ENCODE results near the gene BGN.

BGN gene

DNA sequence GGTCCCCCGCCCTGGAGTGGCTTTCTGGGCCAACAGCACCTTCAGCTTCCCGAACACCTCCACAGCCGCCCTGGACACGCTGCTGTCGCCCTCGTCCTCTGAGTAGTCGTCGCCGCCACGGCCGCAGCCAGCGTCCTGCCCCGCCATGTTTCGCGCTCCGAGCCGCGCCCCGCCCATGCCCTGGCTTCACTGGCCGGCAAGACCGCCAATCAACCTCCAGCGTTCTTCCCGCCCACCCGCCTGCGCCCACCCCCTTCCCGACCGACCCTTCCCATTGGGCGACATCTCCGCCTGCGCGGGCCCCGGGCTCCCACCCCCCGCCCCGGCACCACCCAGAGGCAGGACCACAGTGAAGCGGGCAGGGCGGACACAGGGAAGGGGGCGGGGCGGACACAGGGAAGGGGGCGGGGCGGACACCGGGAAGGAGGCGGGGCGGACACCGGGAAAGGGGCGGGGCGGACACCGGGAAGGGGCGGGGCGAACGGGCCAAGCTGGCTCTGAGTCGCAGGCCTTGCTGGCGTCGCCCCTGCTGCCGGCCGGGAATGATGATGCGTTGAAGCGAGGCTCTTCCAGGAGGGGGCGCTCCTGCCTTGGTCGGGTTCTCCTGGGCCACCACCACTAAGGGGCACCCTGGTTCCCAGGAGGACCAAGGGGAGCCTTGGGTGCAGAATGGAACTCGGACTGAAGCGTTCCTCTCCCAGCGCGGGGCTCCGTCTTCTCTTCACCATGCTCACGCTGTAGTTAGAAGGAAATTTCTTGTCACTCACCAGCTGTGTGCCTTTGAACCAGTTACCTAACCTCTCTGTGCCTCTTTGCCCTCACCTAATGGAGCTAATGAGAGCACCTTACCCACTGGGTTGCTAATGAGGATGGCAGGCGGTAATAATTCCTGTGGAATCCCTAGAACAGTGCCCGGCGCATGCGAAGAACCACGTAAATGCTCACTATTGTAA is 24.1 kb upstream of the BGN start, which contains the start of gene HAUS7:
HAUS7 (minus strand) TSS at position 166 of the 953 bp plus-strand sequence; CDS start at position 147, 19 bp downstream.
- H3K4me3 Mint-ChIP-seq: peak within 1 kb of the TSS; percentile 78
- H3K27ac Mint-ChIP-seq: peak within 1 kb of the TSS; percentile 75
- no peaks in the 10 kb centered on the region for H3K9me3 Mint-ChIP-seq
- peaks cover 14% of the 10 kb centered on the region for H3K27me3 Mint-ChIP-seq
- intact Hi-C loops (cut with micrococcal nuclease): loop anchor here (2.0 kb wide), 1 partner anchor 36 kb away; no protein-coding TSS in a partner anchor
- peaks cover 30% of the 10 kb centered on the region for H3K36me3 Mint-ChIP-seq (ENCODE audit: low read depth)
- peaks cover 16% of the 10 kb centered on the region for H3K4me1 Mint-ChIP-seq (ENCODE audit: low read depth)

GRCh38 chrX:153471663-153472280 is 23.0 kb upstream of the BGN start:
- Mint-ChIP-seq H3K9me3 (no peaks in the 10 kb centered on the region), H3K27ac (no peak overlapping the region), H3K4me1 (ENCODE audit: low read depth) (peaks cover 16% of the 10 kb centered on the region), H3K27me3 (peaks cover 20% of the 10 kb centered on the region), H3K36me3 (ENCODE audit: low read depth) (peaks cover 23% of the 10 kb centered on the region), H3K4me3 (no peak overlapping the region)
- intact Hi-C loops (cut with micrococcal nuclease): loop anchor here (2.0 kb wide), 1 partner anchor 35 kb away; no protein-coding TSS in a partner anchor

GRCh38 chrX:153473126-153473525 is 21.7 kb upstream of the BGN start:
- Mint-ChIP-seq H3K27me3 (peaks cover 24% of the 10 kb centered on the region), H3K4me3 (no peak overlapping the region), H3K36me3 (ENCODE audit: low read depth) (peaks cover 9% of the 10 kb centered on the region), H3K9me3 (no peaks in the 10 kb centered on the region), H3K4me1 (ENCODE audit: low read depth) (peaks cover 4% of the 10 kb centered on the region), H3K27ac (no peak overlapping the region)
- intact Hi-C loops (cut with micrococcal nuclease): no loop called here

DNA sequence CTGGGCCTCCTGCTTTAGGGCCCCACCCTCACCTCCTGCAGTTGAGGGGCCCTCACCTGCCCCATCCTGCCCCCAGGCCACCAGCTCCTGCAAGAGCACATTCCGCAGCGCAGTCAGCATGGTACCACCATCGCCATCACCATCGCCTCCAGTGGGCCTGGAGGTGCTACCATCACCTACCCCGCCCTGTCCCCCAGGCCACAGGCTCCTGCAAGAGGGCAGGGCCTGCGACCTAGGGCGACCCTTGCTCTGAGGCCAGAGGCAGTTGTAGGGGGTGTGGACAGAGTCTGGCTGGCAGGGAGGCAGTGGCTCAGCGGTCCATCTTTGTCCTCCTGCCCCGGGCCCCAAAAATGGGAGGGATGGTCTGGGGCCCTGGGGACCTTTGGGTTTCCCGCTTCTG is 20.5 kb upstream of the BGN start:
- Mint-ChIP-seq H3K4me3 (peak overlapping the region; percentile 40), H3K9me3 (no peaks in the 10 kb centered on the region), H3K27ac (no peak overlapping the region), H3K4me1 (ENCODE audit: low read depth) (no peaks in the 10 kb centered on the region), H3K27me3 (peaks cover 24% of the 10 kb centered on the region), H3K36me3 (ENCODE audit: low read depth) (no peaks in the 10 kb centered on the region)
- intact Hi-C loops (cut with micrococcal nuclease): no loop called here

GRCh38 chrX:153474718-153475117 is 20.1 kb upstream of the BGN start:
- Mint-ChIP-seq H3K27ac (no peak overlapping the region), H3K4me3 (peak overlapping the region; percentile 53), H3K9me3 (no peaks in the 10 kb centered on the region), H3K4me1 (ENCODE audit: low read depth) (no peaks in the 10 kb centered on the region), H3K36me3 (ENCODE audit: low read depth) (no peaks in the 10 kb centered on the region), H3K27me3 (peaks cover 24% of the 10 kb centered on the region)
- intact Hi-C loops (cut with micrococcal nuclease): no loop called here

GRCh38 chrX:153475271-153475670 is 19.5 kb upstream of the BGN start:
- H3K9me3 Mint-ChIP-seq: no peaks in the 10 kb centered on the region
- intact Hi-C loops (cut with micrococcal nuclease): no loop called here
- H3K4me1 Mint-ChIP-seq (ENCODE audit: low read depth): no peaks in the 10 kb centered on the region
- H3K27me3 Mint-ChIP-seq: peaks cover 24% of the 10 kb centered on the region
- H3K4me3 Mint-ChIP-seq: peak overlapping the region; percentile 53
- no peaks in the 10 kb centered on the region for H3K36me3 Mint-ChIP-seq (ENCODE audit: low read depth)
- no peak overlapping the region for H3K27ac Mint-ChIP-seq

DNA sequence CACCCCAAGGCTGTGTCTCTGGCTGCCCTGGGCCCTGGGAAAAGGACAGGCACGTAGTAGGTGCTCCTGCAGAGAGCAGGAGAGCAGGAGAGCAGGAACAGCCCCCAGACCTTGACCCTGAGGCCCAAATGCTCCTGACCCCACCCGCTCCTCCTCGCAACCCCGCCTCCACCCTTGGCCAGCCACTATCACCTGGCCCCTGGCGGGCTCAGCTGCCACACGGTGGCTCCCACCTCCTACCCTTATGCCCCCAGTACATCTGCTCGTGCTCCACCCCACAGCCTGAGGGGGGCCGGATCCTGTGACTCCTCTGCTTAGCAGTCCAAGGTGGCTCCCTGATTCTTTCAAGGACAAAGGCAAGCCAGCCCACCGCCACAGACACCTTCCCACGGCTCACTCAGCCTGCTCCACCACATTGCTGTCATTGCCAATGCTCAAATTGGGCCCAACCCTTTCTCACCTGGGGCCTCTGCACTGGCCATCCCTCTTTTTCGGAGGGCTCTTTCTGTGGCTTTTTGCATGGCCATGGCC is 19.0 kb upstream of the BGN start:
- no peak overlapping the region for H3K4me3 Mint-ChIP-seq
- no peaks in the 10 kb centered on the region for H3K4me1 Mint-ChIP-seq (ENCODE audit: low read depth)
- intact Hi-C loops (cut with micrococcal nuclease): no loop called here
- peaks cover 24% of the 10 kb centered on the region for H3K27me3 Mint-ChIP-seq
- no peak overlapping the region for H3K27ac Mint-ChIP-seq
- no peaks in the 10 kb centered on the region for H3K36me3 Mint-ChIP-seq (ENCODE audit: low read depth)
- no peaks in the 10 kb centered on the region for H3K9me3 Mint-ChIP-seq

- no peak overlapping the region for H3K27ac Mint-ChIP-seq
- intact Hi-C loops (cut with micrococcal nuclease): no loop called here
- no peak overlapping the region for H3K4me3 Mint-ChIP-seq
- H3K36me3 Mint-ChIP-seq (ENCODE audit: low read depth): no peaks in the 10 kb centered on the region
- H3K4me1 Mint-ChIP-seq (ENCODE audit: low read depth): no peaks in the 10 kb centered on the region
- no peaks in the 10 kb centered on the region for H3K9me3 Mint-ChIP-seq
- H3K27me3 Mint-ChIP-seq: peaks cover 24% of the 10 kb centered on the region
These were observed 18.0 kb upstream of the BGN start for GRCh38 chrX:153476666-153477363.

- intact Hi-C loops (cut with micrococcal nuclease): no loop called here
- H3K27me3 Mint-ChIP-seq: peaks cover 24% of the 10 kb centered on the region
- no peaks in the 10 kb centered on the region for H3K9me3 Mint-ChIP-seq
- H3K4me1 Mint-ChIP-seq (ENCODE audit: low read depth): no peaks in the 10 kb centered on the region
- H3K36me3 Mint-ChIP-seq (ENCODE audit: low read depth): no peaks in the 10 kb centered on the region
- H3K4me3 Mint-ChIP-seq: no peak overlapping the region
- no peak overlapping the region for H3K27ac Mint-ChIP-seq
These were observed 17.4 kb upstream of the BGN start for GRCh38 chrX:153477364-153477857.

GRCh38 chrX:153477901-153478300 is 16.9 kb upstream of the BGN start:
- Mint-ChIP-seq H3K27ac (no peak overlapping the region), H3K4me3 (no peak overlapping the region), H3K4me1 (ENCODE audit: low read depth) (no peaks in the 10 kb centered on the region), H3K36me3 (ENCODE audit: low read depth) (no peaks in the 10 kb centered on the region), H3K27me3 (peaks cover 24% of the 10 kb centered on the region), H3K9me3 (no peaks in the 10 kb centered on the region)
- intact Hi-C loops (cut with micrococcal nuclease): no loop called here

- intact Hi-C loops (cut with micrococcal nuclease): no loop called here
- H3K4me3 Mint-ChIP-seq: no peak overlapping the region
- no peaks in the 10 kb centered on the region for H3K9me3 Mint-ChIP-seq
These were observed 16.0 kb upstream of the BGN start for GRCh38 chrX:153478746-153479145.

DNA sequence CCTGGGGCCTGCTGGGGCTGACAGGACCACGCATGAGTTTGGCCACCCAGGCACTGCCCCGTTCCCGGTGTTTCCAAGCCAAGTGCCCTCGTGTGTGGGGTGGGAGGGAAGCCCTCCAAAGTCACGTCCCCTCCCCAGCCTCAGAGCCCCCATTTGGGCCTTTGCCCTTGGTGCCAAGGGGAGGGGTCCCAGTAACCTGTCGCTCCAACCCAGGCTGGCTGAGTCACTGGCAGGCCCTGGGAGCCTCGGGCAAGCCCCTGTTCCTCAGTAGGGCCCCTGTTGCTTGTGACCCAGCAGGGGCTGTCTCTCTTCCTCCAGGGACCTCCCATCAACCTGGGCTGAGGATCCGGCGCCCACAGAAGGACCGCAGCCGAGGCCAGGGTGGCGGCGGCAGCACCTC is 13.7 kb upstream of the BGN start:
- intact Hi-C loops (cut with micrococcal nuclease): no loop called here
- peaks cover 7% of the 10 kb centered on the region for H3K27me3 Mint-ChIP-seq

More at GRCh38 chrX:153478746-153479145, 16.0 kb upstream of the BGN start:
- H3K27me3 Mint-ChIP-seq: peaks cover 21% of the 10 kb centered on the region
- no peaks in the 10 kb centered on the region for H3K36me3 Mint-ChIP-seq (ENCODE audit: low read depth)
- H3K27ac Mint-ChIP-seq: no peak overlapping the region
- H3K4me1 Mint-ChIP-seq (ENCODE audit: low read depth): no peaks in the 10 kb centered on the region

DNA sequence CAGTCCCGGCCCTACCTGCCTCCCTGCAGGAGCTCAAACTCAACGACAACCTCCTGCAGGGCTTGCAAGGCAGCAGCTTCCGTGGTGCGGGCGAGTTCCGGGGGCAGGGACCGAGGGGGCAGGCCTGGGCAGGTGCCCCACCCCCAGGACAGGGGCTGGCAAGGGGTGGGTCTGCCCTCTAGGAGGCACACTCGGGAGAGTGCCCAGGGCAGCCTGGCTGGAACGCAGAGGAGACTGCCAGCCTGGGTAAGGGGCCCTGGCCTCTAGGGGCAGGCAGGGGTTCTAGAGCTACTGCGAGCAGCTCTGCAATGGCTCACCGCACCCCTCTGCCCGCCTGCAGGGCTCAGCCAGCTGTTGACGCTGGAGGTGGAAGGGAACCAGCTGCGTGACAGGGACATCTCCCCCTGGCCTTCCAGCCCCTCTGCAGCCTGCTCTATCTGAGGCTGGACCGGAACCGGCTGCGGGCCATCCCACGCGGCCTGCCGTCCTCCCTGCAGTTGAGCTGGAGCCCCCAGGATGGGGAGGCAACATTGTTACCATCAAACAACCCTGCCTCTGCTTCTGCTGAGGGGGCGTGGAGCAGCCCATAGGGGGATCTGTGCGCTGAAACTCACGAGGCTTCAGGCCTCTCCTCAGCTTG is 12.3 kb upstream of the BGN start:
- Mint-ChIP-seq H3K36me3 (ENCODE audit: low read depth) (no peaks in the 10 kb centered on the region), H3K4me1 (ENCODE audit: low read depth) (no peaks in the 10 kb centered on the region), H3K27ac (no peak overlapping the region), H3K27me3 (peaks cover 4% of the 10 kb centered on the region), H3K9me3 (no peaks in the 10 kb centered on the region), H3K4me3 (no peak overlapping the region)
- intact Hi-C loops (cut with micrococcal nuclease): no loop called here

More for the DNA sequence above, 13.7 kb upstream of the BGN start:
- no peak overlapping the region for H3K27ac Mint-ChIP-seq
- H3K4me3 Mint-ChIP-seq: no peak overlapping the region
- no peaks in the 10 kb centered on the region for H3K9me3 Mint-ChIP-seq
- H3K4me1 Mint-ChIP-seq (ENCODE audit: low read depth): no peaks in the 10 kb centered on the region
- no peaks in the 10 kb centered on the region for H3K36me3 Mint-ChIP-seq (ENCODE audit: low read depth)

Measured in dendritic cell treated with granulocyte-macrophage colony-stimulating factor and Interleukin-4, amounts not matched to agents 40 ng/mL and 50 ng/mL, for 4 days (primary cell).